Tibial artery (tissue), 4 donors: ENCODE results near the gene VSIR.

Experiments used
- DNase-seq, 2 donors: peaks; one replicate each; pipeline ENCODE4 v3.0.0-alpha.2; 2019
- H3K27ac ChIP-seq, 2 donors: fragments of 200-600 bp; sonication (generic) in 1 of 2; 1 replicate in 1 of 2; 2 replicates in 1 of 2; pipeline ENCODE4 v1.5.1; 2018 to 2019; ENCODE audit warnings: mild to moderate bottlenecking in 1 of 2
- H3K27me3 ChIP-seq, 2 donors: fragments of 200-600 bp; sonication (generic) in 1 of 2; one replicate each; pipeline versions ENCODE4 v1.5.1 to v1.6.0; 2016 to 2019
- H3K36me3 ChIP-seq, 3 donors: fragments of 200-600 bp; sonication (generic) in 2 of 3; one replicate each; pipeline ENCODE4 v1.5.1; 2016 to 2019; ENCODE audit warnings: mild to moderate bottlenecking in 2 of 3
- H3K4me1 ChIP-seq, 4 donors: fragments of 200-600 bp; sonication (generic) in 2 of 4; 1 replicate in 3 of 4; 2 replicates in 1 of 4; pipeline ENCODE4 v1.5.1; 2016 to 2019
- H3K4me3 ChIP-seq, 2 donors: fragments of 200-600 bp; sonication (generic) in 1 of 2; 1 replicate in 1 of 2; 2 replicates in 1 of 2; pipeline ENCODE4 v1.5.1; 2018 to 2019; ENCODE audit warnings: mild to moderate bottlenecking in 2 of 2
- H3K9me3 ChIP-seq, 3 donors: fragments of 200-600 bp; sonication (generic) in 1 of 3; one replicate each; pipeline ENCODE4 v1.5.1; 2016 to 2019
- CTCF ChIP-seq, 2 experiments: fragments of 200-600 bp in 1 of 2; fragments of 450-650 bp in 1 of 2; IDR thresholded peaks; one replicate each; pipeline ENCODE4 v1.5.1; 2017 to 2019; ENCODE audit warnings: antibody characterized with exemption in 2 of 2, mild to moderate bottlenecking in 1 of 2, moderate library complexity in 1 of 2
- intact Hi-C: fragments of 100-400 bp; cut with DNase I; formaldehyde crosslinking; loops from one replicate; pipeline ENCODE4 v1.15.0; 2023; ENCODE audit warnings: low total_unique reads

The VSIR gene

GRCh38 chr10:71726580-71727104, 46.7 kb downstream of the VSIR start:
- Histone ChIP-seq H3K9me3 (no peaks in the 10 kb centered on the region), H3K4me1 (peaks cover 0 to 35% (median 27%) of the 10 kb centered on the region in 4 donors), H3K4me3 (no peak overlapping the region), H3K27ac (peak overlapping the region in 1 of 2 donors; percentile 55), H3K36me3 (no peaks in the 10 kb centered on the region), H3K27me3 (no peaks in the 10 kb centered on the region)
- DNase-seq = no peak
- TF ChIP-seq CTCF (IDR thresholded peaks at IDR 0.05) = no peak
- intact Hi-C loops = no loop called here

GRCh38 chr10:71725998-71726579, 47.2 kb downstream of the VSIR start:
- Histone ChIP-seq H3K27ac (no peak overlapping the region), H3K4me1 (peaks cover 0 to 35% (median 27%) of the 10 kb centered on the region in 4 donors), H3K9me3 (no peaks in the 10 kb centered on the region), H3K36me3 (no peaks in the 10 kb centered on the region), H3K4me3 (no peak overlapping the region), H3K27me3 (no peaks in the 10 kb centered on the region)
- no peak for DNase-seq
- TF ChIP-seq CTCF (IDR thresholded peaks at IDR 0.05) = no peak
- intact Hi-C loops = no loop called here

- Histone ChIP-seq H3K27ac (no peak overlapping the region), H3K27me3 (no peaks in the 10 kb centered on the region), H3K9me3 (no peaks in the 10 kb centered on the region), H3K4me1 (peaks cover 0 to 35% (median 27%) of the 10 kb centered on the region in 4 donors), H3K36me3 (no peaks in the 10 kb centered on the region), H3K4me3 (no peak overlapping the region)
- TF ChIP-seq CTCF (IDR thresholded peaks at IDR 0.05) = no peak
- no peak for DNase-seq
- intact Hi-C loops = no loop called here
Measured at GRCh38 chr10:71725249-71725648, 48.1 kb downstream of the VSIR start.

GRCh38 chr10:71724539-71724938, 48.8 kb downstream of the VSIR start:
- no peaks in the 10 kb centered on the region for H3K9me3 ChIP-seq
- H3K4me1 ChIP-seq = peaks cover 0 to 35% (median 28%) of the 10 kb centered on the region in 4 donors
- intact Hi-C loops = no loop called here
- DNase-seq = no peak
- no peak for TF ChIP-seq CTCF (IDR thresholded peaks at IDR 0.05)
- H3K36me3 ChIP-seq = no peaks in the 10 kb centered on the region
- no peaks in the 10 kb centered on the region for H3K27me3 ChIP-seq
- H3K27ac ChIP-seq = no peak overlapping the region
- H3K4me3 ChIP-seq = no peak overlapping the region

GRCh38 chr10:71723311-71723710, 50.0 kb downstream of the VSIR start:
- no peaks in the 10 kb centered on the region for H3K27me3 ChIP-seq
- H3K36me3 ChIP-seq = no peaks in the 10 kb centered on the region
- TF ChIP-seq CTCF (IDR thresholded peaks at IDR 0.05) = no peak
- intact Hi-C loops = no loop called here
- no peak overlapping the region for H3K4me3 ChIP-seq
- H3K27ac ChIP-seq = no peak overlapping the region
- H3K4me1 ChIP-seq = peaks cover 0 to 32% (median 23%) of the 10 kb centered on the region in 4 donors
- no peak for DNase-seq
- H3K9me3 ChIP-seq = no peaks in the 10 kb centered on the region
